GM18526 (cell line): ENCODE data around the gene CACNA1D.

Experiments
- POLR2A ChIP-seq: IDR thresholded peaks from 3 replicates; pipeline ENCODE4 v1.6.1; 2011; ENCODE audit not compliant: insufficient read length; ENCODE audit errors: extremely low read depth

CACNA1D gene

DNA sequence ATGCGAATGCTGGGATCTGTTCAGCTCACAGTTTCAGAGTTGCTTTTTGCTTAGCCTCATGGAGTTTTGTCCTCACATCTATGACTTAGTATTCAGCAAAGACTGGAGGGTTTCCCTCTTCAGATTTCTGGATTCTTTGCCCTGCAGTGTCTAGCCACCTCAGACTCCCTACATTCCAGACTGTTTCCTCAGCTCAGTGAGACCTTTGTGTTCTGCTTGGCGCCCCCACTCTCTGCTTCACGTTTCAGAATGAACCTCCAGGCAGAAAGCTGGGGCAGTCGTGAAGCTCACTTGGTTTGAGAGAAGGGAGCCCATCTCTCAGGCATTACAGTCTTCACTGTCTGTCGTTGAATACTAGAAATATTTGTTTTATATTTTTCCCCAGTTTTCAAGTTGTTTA is 118.1 kb downstream of the CACNA1D start:
- TF ChIP-seq POLR2A = no peak

DNA sequence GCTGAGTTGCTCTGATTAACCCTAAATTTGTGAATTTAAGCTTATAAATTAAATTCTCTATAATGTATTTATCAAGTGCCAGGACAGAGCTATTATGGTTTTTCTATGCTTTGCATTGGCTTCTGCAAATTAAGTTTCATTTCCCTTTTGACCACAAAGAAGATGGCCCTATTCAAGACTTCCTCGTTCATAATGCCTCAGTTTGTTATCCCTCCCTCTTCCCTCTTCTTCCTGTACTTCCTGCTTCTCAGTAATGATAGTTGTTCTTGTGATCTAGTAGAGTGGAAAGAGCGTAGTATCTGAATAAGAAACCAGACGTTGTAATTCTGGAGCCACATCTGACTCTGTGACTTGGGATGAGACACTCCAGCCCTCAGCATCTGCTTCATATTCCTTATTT is 118.7 kb downstream of the CACNA1D start:
- TF ChIP-seq POLR2A = no peak

DNA sequence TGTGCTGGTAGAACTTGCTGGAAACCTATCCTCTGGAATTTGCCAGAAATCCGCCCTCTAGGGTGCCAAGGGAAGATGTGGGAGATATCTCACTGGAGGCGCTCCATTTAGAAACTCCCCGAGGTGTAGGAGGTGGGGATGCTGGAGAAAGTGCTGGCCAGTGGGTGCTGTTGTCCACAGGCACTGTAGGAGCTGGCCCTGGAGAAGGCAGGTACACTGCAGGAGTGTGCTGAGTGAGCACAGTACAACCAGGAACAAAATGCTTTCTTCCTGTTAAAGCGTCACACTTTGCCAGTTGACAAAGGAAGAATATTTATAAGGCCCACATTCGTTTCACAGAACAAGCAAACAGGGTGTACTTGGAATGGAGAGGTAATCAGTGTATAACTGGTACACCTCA is 119.9 kb downstream of the CACNA1D start:
- TF ChIP-seq POLR2A = no peak

DNA sequence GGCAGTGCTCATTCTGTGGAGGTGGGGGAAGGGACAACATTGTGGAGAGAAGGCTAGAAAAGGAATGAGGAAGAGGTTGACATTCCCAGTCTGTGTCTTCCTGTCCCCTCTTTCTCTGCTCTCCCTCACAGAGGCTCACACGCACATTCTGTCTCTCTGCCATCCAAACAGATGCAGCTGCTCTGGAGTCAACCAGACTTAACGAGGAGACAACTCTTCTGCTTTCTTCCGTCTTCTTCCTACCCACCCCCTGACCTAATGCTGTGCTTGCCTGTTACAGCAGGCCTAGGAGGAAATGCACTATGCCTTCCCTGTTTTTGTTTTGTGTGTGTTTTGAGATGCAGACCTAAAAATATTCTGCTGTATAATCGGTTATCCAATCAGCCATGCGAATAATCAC is 121.9 kb downstream of the CACNA1D start:
- TF ChIP-seq POLR2A = no peak

GRCh38 chr3:53616971-53617892 is 122.8 kb downstream of the CACNA1D start:
- no peak for TF ChIP-seq POLR2A

GRCh38 chr3:53617893-53618523 is 123.6 kb downstream of the CACNA1D start:
- no peak for TF ChIP-seq POLR2A

GRCh38 chr3:53618524-53618906 is 124.1 kb downstream of the CACNA1D start:
- no peak for TF ChIP-seq POLR2A

DNA sequence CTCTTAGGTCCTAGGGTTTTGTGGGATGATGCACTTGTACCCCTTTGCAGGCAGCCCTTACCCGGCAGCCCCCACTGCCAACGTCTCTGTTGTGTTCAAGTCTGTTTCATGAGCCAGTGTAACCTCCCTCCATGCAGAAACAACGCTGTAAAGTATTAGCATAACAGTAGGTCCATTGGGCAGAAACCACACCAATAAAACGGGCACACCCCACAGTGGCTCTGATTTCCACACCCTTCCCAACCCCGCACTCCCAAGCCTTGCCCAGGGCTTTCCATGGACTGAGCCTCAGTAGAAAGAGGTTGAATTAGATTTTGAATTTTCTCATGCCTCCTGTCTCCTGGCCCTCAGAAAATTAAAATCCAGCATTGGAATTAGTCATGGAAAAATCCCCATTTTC is 124.5 kb downstream of the CACNA1D start:
- TF ChIP-seq POLR2A = no peak

DNA sequence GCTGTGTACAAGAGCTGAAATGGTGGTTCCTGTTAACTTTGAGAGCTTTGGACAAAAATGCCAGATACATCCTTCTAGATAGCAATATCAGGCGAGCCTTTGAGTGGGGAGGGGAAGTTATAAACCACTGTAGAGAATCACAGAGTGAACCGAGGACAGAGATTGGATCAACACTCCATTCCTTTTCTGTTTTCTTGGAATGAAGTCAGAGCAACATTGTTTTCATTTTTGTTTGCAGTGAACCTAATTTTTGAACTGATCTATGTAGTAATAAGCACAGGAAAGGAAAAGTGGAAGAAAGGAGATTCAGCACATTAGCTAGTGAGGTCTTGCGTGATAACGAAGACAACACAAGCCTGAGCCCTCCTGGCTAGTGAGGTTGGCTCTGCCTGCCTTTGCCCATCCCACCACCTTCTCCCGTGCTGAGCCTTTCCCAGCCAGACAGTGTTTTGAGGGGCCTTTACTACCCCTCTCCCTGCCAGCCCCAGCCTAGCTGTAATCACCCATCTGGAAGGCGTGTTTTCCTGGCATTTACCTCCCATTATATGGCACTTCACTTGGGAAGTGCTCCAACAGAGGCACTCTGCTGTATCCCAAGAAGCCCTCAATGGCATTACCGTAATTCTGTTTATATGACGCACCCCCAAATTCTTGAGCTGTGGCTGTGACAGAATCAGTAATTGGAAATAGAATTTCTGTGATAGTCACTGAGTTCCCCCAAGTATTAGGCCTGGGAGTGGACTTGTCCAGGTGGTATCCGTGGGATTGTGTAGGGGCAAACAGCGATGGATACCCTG is 129.8 kb downstream of the CACNA1D start:
- TF ChIP-seq POLR2A = no peak

DNA sequence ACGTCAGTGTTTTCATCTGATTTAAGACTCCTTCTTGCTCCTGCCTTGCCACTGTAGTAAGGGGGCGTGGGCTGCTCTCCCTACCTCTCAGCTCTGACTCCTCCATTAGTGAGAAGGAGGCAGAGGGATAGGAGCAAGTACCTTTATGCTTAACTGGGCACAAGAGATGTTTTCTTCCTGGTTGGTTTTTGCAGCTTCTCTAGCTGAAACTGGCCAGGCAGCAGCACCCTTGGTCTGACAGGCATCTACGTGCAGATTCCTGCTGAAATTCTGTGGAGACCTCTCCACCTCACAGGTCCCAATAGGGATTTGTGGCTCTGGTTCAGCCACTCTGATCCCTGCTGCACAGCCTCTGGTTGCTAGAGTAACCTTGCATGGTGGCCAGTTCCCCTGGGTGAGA is 132.5 kb downstream of the CACNA1D start:
- TF ChIP-seq POLR2A = no peak

DNA sequence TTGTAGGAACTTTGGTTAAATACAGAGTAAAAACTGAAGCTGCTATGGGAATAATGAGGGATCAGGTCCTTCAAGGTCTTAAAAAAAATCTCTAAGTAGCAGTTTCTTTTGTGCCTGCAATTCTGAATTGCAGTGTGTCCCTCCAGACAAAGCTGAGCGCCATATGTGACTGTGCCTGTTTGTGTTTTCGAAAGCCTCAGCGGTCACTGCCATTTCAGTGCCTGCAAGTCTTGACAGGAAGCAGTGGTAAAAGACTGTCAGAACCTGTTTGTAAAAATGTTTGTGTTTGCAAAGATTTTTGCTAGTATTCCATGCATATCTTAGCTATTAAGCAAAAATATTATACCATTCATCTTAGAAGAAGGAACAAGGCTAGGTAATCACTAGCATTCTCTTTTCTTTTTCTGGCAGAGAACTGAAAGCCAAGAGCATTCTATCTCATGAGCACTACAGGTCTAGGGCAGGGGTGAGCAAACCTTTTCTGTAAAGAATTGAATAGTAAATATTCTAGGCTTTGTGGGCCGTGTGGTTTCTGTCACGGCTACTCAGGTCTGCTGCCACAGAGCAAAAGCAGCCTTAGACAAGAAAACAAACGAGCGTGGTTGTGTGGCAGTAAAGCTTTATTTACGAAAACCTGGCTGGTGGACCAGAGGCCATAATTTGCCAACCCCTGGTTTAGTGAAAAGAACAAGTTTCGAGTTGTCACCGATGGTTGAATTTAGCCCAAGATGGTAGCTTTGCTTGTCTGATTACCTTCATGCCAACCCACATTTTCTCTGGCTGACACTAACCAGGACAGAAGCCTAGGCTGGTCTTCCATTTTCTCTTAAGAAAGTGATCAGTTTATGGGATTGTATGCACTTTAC is 134.4 kb downstream of the CACNA1D start:
- TF ChIP-seq POLR2A = no peak

- no peak for TF ChIP-seq POLR2A
These were observed 135.0 kb downstream of the CACNA1D start for GRCh38 chr3:53629402-53629723.

GRCh38 chr3:53630547-53630946 is 136.1 kb downstream of the CACNA1D start:
- no peak for TF ChIP-seq POLR2A

DNA sequence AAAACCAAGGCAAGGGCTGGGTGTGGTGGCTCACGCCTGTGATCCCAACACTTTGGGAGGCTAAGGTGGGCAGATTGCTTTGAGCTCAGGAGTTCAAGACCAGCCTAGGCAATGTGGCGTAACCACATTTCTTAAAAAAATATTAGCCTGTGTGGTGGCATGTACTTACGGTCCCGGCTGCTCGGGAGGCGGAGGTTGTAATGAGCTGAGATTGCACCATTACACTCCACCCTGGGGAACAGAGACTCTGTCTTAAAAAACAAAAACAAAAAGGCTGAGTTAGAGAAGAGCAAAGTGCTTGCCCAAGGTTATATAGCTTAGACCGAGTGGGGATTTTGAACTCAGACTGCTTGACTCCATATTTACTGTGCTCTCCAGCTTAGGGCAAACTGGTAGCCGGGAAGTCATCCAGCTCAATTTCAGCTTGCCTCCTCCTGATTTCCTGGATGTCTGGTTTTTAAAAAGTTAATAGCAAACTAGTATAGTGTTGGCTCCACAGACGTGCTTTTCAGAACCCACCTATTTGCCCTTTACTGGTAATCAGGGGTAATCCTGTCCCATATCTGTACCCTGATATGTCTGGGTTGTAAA is 138.9 kb downstream of the CACNA1D start:
- TF ChIP-seq POLR2A = no peak

GRCh38 chr3:53635041-53635440 is 140.6 kb downstream of the CACNA1D start:
- no peak for TF ChIP-seq POLR2A
